Activated CD4-positive, CD25-positive, alpha-beta regulatory T cell treated with anti-CD3 and anti-CD28 coated beads, Interleukin-2, amount 50 U/mL, for 16 hours (primary cell): Measurements from ENCODE around the gene FAM118B.
"Not testable (repeated sequence)": the region's sequence is repeated elsewhere in the genome, so short reads cannot be mapped to it uniquely, and the experiment has no call there.

Experiments
- DNase-seq: peaks from one replicate; pipeline ENCODE4 v3.0.0-alpha.2; 2020; ENCODE audit warnings: low read depth, low spot score

Gene FAM118B

DNA sequence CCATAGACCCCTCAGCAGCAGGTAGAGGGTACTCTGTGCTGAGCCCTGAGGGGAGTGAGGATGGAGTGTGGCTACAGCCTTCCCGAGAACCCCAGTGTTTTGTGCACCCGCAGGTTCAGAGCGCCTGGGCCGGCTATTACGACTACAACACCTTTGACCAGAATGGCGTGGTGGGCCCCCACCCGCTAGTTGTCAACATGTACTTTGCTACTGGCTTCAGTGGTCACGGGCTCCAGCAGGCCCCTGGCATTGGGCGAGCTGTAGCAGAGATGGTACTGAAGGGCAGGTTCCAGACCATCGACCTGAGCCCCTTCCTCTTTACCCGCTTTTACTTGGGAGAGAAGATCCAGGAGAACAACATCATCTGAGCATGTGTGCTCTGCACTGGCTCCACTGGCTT, 65.7 kb downstream of the FAM118B start:
- no peak for DNase-seq

- no peak for DNase-seq
These were observed 66.2 kb downstream of the FAM118B start for GRCh38 chr11:126277780-126278179.

DNA sequence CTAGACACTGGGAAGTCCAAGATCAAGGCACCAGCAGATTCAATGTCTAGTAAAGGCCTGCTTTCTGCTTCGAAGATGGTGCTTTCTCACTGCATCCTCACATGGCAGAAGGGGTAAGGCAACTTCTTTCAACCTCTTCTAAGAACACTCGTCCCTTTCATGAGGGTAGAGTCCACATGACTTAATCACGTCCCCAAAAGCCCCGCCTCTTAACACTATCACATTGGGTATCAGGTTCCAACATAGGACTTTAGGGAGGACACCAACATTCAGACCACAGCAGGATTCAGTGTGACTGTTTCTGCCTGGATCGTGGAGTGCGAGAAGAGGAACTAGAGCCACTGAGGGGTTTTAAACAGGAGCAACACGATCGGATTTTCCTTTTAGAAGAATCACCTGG, 67.6 kb downstream of the FAM118B start:
- no peak for DNase-seq

GRCh38 chr11:126280595-126280994, 69.0 kb downstream of the FAM118B start:
- DNase-seq: no peak

GRCh38 chr11:126281245-126281644, 69.7 kb downstream of the FAM118B start:
- DNase-seq: no peak

GRCh38 chr11:126281666-126282175, 70.1 kb downstream of the FAM118B start:
- DNase-seq: no peak

GRCh38 chr11:126282361-126282735, 70.8 kb downstream of the FAM118B start:
- no peak for DNase-seq

DNA sequence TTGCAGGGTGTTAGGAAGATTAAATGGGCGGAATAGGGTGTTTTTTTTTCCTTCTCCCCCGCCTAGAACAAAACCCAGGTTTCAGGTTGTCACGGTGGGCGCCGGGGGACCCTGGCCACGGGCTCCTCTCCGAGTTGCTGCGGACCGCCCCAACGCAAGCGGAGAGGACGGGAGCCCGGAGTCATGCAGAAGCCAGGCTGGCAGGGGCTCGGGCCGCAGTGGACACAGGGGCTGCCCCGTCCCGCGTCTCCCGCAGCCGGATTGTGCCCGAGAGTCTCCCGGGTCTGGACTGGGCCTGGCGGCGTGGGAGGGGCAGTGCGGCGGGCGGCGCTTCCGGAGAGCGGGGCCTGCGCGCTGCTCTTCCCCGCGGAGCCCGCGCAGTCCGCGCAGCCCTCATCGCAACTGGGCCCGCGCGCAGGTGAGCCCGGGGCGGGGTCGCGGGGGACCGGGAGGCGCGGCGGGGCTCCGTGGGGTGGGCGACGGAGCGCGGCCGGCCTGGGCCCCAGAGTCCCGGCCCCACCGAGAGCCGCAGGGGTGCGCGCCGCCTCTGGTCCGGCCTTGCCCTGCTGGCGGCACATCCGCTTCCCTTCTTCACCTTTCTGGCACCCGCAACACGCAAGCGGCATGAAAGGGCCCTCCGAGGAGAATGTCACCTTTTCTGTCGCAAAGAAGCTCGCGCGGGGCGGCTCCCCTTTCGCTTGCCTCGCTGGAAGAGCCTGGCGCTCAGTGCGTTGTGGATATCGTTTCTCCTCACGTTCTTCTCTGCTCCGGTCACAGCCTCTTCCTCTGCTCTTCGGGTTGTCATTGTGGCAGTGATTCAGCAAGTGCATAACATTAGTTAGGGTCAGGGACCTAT, 71.4 kb downstream of the FAM118B start, which contains the start of gene TIRAP:
Gene TIRAP, plus strand, starts transcription at position 358 of the 856 bp plus-strand sequence. CDS start 7,802 bp downstream, outside the sequence.
- peak; percentile 30 for DNase-seq

DNA sequence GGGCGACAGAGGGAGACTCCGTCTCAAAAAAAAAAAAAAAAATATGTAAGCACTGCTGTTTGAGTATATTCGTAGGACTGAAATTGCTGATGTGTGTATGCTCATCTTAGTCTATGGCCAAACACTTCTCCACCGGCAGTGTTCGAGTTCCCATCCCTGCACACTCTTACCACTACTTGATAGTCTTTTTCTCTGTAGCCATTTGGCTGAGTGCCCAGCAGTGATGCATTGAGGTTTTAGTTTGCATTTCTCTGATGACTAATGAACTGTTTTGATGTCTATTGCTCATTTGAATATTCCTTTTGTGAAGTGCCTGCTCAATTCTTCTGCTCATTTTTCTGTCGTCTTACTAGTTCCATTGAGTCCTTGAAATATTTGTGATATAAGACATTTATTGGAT, 73.2 kb downstream of the FAM118B start:
- DNase-seq: peak; percentile 69

DNA sequence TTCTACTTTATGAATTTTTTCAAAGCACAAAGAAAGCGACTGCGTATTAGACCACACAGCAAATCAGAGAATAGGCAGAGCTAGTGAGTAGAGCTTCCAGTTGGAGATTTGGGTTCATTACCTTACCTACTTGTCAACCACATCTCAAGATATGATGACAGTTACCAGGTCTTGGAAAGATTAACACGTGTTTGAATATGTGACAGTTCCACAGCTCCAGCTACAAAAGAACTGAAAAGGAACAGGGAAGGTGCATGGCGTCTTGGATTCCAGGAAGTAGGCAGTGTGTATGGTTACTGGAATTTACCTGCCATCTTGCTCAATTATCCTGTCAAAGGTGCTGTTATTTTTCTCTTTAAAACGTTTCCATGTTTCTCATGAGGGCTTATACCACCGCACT, 76.7 kb downstream of the FAM118B start:
- DNase-seq: no peak

DNA sequence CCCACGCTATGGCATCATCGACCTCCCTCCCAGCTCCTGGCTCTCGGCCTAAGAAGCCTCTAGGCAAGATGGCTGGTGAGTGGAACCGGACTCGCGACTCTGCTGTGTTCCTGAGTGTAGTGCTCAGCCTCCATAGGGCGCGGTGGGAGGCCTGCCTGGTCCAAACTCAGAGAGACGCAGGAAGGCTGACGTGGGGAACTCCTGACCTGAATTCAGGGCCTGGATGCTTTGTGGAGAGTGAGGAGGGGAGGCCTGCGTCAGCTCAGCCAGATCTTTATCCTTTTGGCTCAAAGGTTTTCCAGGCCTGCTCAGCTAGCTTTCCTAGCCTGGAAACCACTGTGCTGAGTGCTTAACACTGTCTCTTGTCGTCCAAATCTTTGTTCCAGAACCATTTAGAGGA, 79.3 kb downstream of the FAM118B start:
- DNase-seq: no peak

DNA sequence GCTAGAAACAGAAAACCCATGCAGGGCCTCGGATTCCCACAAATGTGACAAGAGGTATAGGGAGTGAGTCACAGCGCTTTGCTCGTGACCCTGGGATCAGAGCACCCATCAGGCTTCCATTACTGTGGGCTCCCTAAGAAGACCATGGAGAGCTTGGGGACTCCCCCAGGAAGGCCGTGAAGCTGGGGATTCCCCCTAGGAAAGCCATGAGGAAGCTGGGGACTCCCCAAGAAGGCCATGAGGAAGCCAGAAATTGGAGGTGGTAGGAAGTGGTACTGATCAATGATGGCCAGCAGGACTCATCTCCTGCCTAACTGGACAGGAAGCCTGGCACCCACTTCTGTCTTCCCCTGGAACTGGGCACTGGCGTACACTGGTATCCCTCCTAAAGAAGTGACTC, 82.1 kb downstream of the FAM118B start:
- no peak for DNase-seq

GRCh38 chr11:126297004-126297403, 85.4 kb downstream of the FAM118B start:
- no peak for DNase-seq

- peak; percentile 63 for DNase-seq
These were observed 92.3 kb downstream of the FAM118B start, which contains the start of gene DCPS for GRCh38 chr11:126303623-126304456. Gene DCPS, plus strand, starts transcription at chr11:126304060. Its CDS starts 21 bp downstream, at chr11:126304081.

- no peak for DNase-seq
These were observed 93.0 kb downstream of the FAM118B start for GRCh38 chr11:126304457-126305075.

DNA sequence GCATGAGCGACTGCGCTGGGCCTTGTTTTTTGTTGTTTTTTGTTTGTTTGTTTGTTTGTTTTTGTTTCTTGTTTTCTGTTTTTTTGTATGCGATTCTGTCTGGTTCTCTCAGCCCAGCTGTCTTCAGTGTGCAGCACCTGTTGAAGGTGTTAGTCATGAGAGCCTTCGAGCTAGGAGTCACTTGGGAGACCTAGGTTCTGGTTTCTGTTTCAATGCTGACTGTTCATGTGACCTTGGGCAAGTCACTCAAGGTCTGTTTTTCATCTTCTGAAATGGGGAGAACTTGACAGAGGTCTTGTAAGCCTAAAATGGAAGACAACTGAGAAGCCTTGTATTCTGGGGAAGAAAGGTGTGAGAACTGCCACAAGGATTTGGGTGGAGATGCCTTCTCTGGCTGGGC, 94.1 kb downstream of the FAM118B start:
- DNase-seq: no peak

- DNase-seq: no peak
These were observed 96.1 kb downstream of the FAM118B start for GRCh38 chr11:126307706-126308105.

- DNase-seq: no peak
These were observed 96.7 kb downstream of the FAM118B start for GRCh38 chr11:126308271-126308671.

- not testable (repeated sequence) for DNase-seq
These were observed 97.2 kb downstream of the FAM118B start for GRCh38 chr11:126308771-126309170.

DNA sequence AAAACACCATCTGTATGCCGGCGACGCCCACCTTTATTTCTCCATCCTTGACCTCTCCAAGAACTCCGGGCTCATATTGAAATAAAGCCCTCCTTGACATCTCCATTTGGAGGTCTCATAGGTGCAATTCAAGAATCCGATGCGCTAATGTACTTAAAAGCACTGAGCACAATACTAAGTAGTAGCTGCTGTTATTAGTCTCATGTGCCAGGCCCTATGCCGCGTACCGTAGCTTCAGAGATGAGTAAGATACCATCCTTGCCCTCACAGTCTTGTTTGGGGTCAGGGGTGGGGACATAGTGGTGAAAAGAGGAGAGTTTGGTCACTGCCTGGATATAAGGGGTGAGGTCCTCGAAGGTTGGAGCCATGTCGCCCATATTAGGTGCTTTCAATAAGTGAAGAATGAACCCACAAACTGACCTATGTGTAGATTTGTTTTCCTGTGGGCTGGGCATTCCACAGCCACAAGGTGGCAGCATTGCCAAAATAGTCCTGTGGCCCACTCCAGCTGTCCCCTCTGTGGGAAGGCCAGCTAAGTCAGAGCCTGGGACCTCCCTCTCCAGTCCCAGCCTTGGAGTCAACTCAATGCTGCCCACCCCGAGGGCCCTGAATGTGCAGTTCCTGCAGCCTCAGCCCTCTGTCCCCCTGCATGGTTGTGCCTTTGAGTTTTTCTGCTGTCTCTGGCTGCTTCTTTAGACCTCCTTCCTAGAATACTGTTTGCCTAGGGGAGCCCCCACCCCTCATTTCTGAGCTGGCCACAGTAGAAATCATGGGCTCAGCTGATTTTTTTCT, 98.8 kb downstream of the FAM118B start:
- peak; percentile 26 for DNase-seq

- DNase-seq: no peak
These were observed 99.4 kb downstream of the FAM118B start for GRCh38 chr11:126310992-126311310.
